ENCODE results near the gene CCDC136.

The CCDC136 gene

DNA sequence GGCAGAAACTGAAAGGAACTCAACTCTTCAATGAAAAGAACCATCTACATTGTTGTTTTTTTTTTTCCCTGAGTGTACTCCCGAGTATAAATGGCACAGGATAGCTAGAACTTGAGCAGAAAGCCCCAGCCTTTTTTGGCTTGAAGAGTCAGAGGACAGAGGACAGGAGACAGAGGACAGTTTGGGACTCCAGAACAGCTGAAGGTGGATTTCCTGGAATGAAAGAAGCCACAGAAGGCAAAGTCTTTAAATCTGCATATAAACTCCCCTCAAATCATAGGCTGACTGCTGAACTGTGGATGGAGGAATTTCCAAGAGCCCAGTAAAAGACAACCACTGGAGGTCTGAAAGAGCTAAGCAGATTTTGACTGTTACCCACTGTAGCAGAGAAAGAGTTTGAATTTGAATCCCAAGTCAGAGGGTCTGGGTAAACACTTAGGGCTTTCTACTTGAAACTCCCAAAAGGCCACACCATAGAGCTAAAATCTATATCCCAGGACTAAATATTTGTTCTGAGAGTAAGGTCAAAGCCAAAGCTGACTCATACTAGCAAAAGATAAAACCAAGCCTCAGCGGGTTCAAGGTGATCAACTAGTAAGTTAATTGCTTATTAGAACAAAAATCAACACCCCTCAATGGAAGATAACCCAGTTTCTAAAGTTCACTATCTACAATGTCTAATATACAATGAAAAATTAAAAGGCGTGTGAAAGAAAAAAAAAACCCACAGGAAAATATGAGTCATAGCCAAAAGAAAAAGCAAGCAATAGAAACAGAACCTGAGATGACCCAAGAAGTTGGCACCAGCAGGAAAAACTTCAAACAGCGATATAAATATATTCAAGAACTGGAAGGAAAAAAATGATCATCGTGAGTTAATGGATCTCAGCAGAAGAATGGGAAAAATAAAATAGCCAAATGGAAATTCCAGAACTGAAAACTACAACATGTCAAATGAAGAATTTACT lies 14.3 kb upstream of the CCDC136 start:
- in situ Hi-C loops (cut with MboI; ENCODE audit: low sequenced_read_pairs): no loop called here

GRCh38 chr7:128778946-128779345 lies 12.8 kb upstream of the CCDC136 start:
- in situ Hi-C loops (cut with MboI; ENCODE audit: low sequenced_read_pairs): no loop called here

DNA sequence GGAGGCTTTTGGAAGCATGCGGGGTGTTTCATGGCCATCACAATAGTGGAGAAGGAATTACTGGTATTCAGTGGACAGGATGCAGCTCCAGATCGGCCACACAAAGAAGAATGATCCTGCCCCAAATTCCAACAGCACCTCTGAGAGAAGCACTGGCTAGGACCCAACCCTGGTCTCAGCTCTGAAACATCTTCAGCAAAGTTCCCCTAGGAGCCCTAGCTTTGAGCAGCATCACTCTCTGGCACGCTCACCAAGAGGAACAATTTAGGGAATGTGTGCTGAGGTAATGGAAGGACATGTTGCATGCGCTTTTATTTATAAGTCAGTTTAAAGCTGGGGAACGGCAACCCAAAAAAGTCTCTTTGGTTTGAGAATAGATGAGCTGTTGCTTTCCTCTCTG lies 10.6 kb upstream of the CCDC136 start:
- in situ Hi-C loops (cut with MboI; ENCODE audit: low sequenced_read_pairs): no loop called here

GRCh38 chr7:128781851-128782250 lies 9.9 kb upstream of the CCDC136 start:
- in situ Hi-C loops (cut with MboI; ENCODE audit: low sequenced_read_pairs): no loop called here

- in situ Hi-C loops (cut with MboI; ENCODE audit: low sequenced_read_pairs): no loop called here
Measured at GRCh38 chr7:128783143-128783861, 8.5 kb upstream of the CCDC136 start.

DNA sequence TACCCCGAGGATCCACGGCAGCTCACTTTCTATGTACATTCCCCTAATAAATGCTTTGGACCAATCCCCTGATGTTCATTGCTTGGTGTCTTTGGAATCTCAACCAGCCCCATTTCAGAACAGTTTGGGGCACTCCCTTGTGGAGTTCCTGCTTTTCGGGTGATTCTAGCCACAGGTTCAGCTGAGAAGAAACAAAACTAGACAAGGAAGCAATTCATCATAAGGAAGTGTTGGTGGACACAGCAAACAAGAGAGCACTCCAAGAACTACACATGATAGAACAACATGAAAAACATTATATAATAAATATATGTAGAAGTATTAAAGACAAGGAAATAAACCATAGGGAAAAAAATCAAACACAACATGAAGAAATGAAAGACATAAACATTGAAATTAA lies 6.0 kb upstream of the CCDC136 start:
- in situ Hi-C loops (cut with MboI; ENCODE audit: low sequenced_read_pairs): no loop called here

- in situ Hi-C loops (cut with MboI; ENCODE audit: low sequenced_read_pairs): no loop called here
Measured at GRCh38 chr7:128788446-128789412, 3.0 kb upstream of the CCDC136 start.

DNA sequence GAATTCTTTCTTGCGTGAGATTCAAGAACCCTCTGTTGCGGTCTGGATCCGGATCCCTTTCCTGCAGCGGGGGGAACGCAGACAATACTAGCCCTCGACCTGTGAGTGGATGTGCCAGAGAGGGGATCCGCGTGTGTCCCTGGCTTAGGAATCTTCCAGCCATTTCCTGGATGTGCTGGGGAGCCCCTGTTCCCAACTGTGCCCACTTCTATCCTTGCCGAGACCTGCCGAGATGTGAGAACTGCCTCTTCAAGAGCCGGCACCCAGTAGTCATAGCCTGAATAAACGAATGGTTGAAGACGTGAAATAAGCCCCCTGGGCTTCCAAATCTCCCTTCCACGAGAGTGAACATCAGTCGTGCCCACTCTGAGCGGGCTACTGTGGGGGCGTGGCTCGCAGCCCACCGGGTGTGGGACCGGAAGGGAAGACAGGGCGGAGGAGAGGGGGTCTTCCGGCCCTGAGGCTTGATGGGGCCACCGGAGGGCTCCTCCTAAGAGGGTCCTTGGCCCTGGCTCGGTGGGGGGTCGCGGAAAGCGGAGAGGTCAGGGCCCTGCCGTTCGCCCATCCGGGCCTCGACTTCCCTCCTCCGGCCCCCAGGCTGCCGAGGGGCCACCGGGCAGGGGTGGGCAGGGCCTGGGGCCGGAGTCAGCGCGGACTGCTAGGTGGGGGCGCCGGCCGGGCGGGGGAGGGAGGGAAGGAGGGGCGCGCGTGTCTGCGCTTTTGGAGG lies 1.3 kb upstream of the CCDC136 start:
- in situ Hi-C loops (cut with MboI; ENCODE audit: low sequenced_read_pairs): no loop called here

GRCh38 chr7:128791972-128792327 lies 182 bp downstream of the CCDC136 start:
- in situ Hi-C loops (cut with MboI; ENCODE audit: low sequenced_read_pairs): no loop called here

GRCh38 chr7:128792471-128793180 lies 858 bp downstream of the CCDC136 start:
- in situ Hi-C loops (cut with MboI; ENCODE audit: low sequenced_read_pairs): no loop called here

GRCh38 chr7:128793181-128793547 lies 1.4 kb downstream of the CCDC136 start:
- in situ Hi-C loops (cut with MboI; ENCODE audit: low sequenced_read_pairs): no loop called here

DNA sequence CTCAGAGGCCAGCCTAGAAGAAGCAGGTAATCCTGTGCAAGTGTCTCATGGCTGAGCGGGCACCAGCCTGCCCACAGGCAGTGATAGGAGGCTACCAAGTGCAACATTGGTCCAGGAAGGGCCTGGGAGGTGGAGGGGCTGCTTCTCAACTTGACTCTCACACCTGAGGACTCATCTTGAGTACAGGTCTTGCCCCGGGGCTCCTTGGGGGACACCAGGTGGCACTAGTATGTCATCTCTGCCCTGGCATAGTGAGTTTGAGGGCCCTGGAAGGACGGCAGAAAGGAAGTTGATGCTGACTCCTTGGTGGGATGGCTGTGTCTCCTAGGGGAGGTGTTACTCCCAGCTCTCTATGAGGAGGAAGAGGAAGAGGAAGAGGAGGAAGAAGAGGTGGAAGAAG lies 2.3 kb downstream of the CCDC136 start:
- in situ Hi-C loops (cut with MboI; ENCODE audit: low sequenced_read_pairs): no loop called here

GRCh38 chr7:128794436-128794835 lies 2.7 kb downstream of the CCDC136 start:
- in situ Hi-C loops (cut with MboI; ENCODE audit: low sequenced_read_pairs): no loop called here

DNA sequence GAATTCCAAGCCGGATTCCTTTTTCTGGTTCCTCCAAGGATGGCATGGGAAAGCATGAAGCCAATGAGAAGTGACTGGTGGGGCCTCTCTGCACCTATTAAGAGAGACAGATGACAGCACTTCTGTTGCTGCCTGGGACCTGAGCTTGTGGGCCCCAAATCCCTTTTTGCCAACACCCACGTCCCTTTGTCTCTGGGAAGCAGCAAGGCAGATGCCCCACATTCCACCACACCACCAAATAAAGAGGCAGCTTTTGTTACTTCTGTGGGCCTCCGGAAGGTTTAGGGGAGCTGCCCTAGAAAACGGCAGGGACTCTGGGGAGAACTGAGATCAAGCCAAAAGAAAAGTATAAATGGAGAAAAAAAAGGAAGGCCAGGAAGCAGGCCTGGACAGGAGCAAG lies 3.4 kb downstream of the CCDC136 start:
- in situ Hi-C loops (cut with MboI; ENCODE audit: low sequenced_read_pairs): no loop called here

- in situ Hi-C loops (cut with MboI; ENCODE audit: low sequenced_read_pairs): no loop called here
Measured at GRCh38 chr7:128796327-128796726, 4.6 kb downstream of the CCDC136 start.

DNA sequence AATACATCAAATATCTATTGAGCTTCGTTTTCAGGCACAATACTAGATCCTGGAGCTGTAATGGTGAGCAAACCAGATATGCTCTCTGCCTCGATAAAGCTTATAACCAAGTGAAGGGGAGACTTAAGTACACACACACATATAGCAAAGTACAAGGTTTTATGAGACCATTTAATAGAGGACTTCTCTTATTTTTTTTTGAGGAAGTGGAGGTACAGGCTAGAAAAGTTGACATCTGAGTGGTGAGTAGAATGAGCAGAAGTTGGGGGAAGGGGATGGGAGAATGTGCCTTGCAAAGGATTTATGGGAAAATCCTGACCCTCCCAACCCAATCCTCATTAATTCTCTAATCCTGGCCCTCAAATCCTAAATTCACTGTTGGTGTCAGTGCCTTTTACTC lies 7.7 kb downstream of the CCDC136 start:
- in situ Hi-C loops (cut with MboI; ENCODE audit: low sequenced_read_pairs): no loop called here

GRCh38 chr7:128800567-128800966 lies 8.8 kb downstream of the CCDC136 start:
- in situ Hi-C loops (cut with MboI; ENCODE audit: low sequenced_read_pairs): no loop called here

DNA sequence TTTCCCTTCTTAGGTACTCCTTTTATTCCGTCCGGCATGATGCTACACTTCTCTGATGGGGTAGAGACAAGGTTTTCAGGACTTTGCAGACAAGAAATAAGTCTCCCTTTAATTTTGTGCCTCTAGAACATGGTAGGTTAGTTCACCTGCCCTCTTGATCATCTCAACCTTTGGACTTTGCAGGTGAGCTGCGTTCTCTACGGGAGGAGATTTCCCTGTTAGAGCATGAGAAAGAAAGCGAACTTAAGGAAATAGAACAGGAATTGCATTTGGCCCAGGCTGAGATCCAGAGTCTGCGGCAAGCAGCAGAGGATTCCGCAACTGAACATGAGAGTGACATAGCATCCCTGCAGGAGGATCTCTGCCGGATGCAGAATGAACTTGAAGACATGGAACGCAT lies 9.2 kb downstream of the CCDC136 start:
- in situ Hi-C loops (cut with MboI; ENCODE audit: low sequenced_read_pairs): no loop called here

DNA sequence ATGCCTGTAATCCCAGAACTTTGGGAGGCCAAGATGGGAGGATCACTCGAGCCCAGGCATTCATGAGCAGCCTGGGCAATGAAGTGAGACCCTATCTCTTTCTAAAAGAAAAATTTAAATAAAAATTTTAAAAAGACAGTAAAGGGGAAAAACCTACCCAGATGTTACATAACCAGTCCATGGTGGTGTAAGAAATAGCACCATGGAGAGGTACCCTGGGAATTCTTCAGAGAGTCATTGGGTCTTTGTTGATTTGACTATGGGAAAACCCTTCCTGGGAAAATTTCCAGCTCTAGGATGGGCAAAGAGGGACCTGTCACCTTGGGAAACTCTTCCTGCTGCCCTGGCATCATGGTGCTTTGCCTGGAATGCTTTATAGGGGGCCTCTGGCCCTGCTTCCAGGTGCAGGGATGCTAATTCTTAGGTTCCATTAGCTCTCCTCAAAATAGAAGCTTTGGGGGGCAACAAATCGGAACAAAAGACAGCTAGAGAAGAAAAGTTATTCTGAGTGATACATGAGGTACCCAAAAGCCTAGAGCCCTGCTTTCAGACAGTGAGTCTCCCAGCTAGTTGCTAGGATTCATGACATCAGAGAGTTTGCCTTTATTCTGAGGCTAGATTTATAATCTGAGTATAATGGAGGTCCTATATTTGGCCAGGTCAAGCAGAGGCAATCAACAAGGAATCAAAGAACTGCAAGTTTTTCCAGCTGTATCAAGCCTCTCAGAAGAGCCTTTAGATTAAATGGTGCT lies 10.1 kb downstream of the CCDC136 start:
- in situ Hi-C loops (cut with MboI; ENCODE audit: low sequenced_read_pairs): no loop called here

Measured in HL-60/S4 treated with phorbol 12-myristate 13-acetate at 8.2 ng/mL for 4 days and 3 days (cell line).